Astrocyte (in vitro differentiated cells and primary cell): Measurements from ENCODE around the gene IMPG1. TPM values are rescaled to one million over a fixed set of nuclear protein-coding genes. Genes with fewer than 3 reads are reported as not detected.

Experiments
- DNase-seq: peaks from one replicate; pipeline ENCODE4 v3.0.0-alpha.2; 2010; ENCODE audit warnings: low read depth
- FAIRE-seq: peaks from 2 replicates; lab custom pipeline; 2011; peaks lifted over from hg19 to GRCh38; lab: Jason Lieb, UNC
- H2AFZ ChIP-seq: 2 replicates; pipeline ENCODE4 v1.6.0; 2012; ENCODE audit warnings: low read depth, low read length, inconsistent platforms
- H3K27ac ChIP-seq: 2 replicates; pipeline ENCODE4 v1.5.1; 2011; ENCODE audit warnings: low read depth, low read length, inconsistent platforms
- H3K27me3 ChIP-seq: 2 replicates; pipeline ENCODE4 v1.6.0; 2011; ENCODE audit warnings: low read length, inconsistent platforms; ENCODE audit not compliant: insufficient read depth
- H3K36me3 ChIP-seq: 2 replicates; pipeline ENCODE4 v1.5.1; 2011; ENCODE audit warnings: low read length, inconsistent platforms; ENCODE audit not compliant: insufficient read depth
- H3K4me1 ChIP-seq: 2 replicates; pipeline ENCODE4 v1.5.1; 2011; ENCODE audit warnings: low read length, inconsistent platforms; ENCODE audit not compliant: insufficient read depth
- H3K4me2 ChIP-seq: 2 replicates; pipeline ENCODE4 v1.6.0; 2012; ENCODE audit warnings: low read length, inconsistent platforms
- H3K4me3 ChIP-seq: 2 replicates; pipeline ENCODE4 v1.5.1; 2011; ENCODE audit warnings: low read depth, mild to moderate bottlenecking, low read length, inconsistent platforms; ENCODE audit not compliant: insufficient read depth
- H3K79me2 ChIP-seq: 2 replicates; pipeline ENCODE4 v1.6.0; 2012; ENCODE audit warnings: mild to moderate bottlenecking, low read length, inconsistent platforms; ENCODE audit not compliant: insufficient read depth
- H3K9ac ChIP-seq: 2 replicates; pipeline ENCODE4 v1.6.0; 2012; ENCODE audit warnings: mild to moderate bottlenecking, low read length, inconsistent platforms
- H3K9me3 ChIP-seq: 2 replicates; pipeline ENCODE4 v1.5.1; 2012; ENCODE audit warnings: low read depth, mild to moderate bottlenecking, low read length, inconsistent platforms; ENCODE audit not compliant: insufficient read depth
- H4K20me1 ChIP-seq: 2 replicates; pipeline ENCODE4 v1.6.0; 2012; ENCODE audit warnings: low read length, inconsistent platforms; ENCODE audit not compliant: insufficient read depth
- H3K27ac Mint-ChIP-seq: one replicate; pipeline ENCODE4 v1.8.0; 2021; ENCODE audit warnings: mild to moderate bottlenecking, mixed read lengths; ENCODE audit not compliant: unreplicated experiment
- H3K27me3 Mint-ChIP-seq: one replicate; pipeline ENCODE4 v1.8.0; 2021; ENCODE audit warnings: low read depth, mixed read lengths; ENCODE audit not compliant: unreplicated experiment
- H3K36me3 Mint-ChIP-seq: one replicate; pipeline ENCODE4 v1.8.0; 2021; ENCODE audit warnings: low read depth, mixed read lengths; ENCODE audit not compliant: unreplicated experiment
- H3K4me1 Mint-ChIP-seq: one replicate; pipeline ENCODE4 v1.8.0; 2021; ENCODE audit warnings: low read depth, mixed read lengths; ENCODE audit not compliant: unreplicated experiment
- H3K4me3 Mint-ChIP-seq: one replicate; pipeline ENCODE4 v1.8.0; 2021; ENCODE audit warnings: mild to moderate bottlenecking, moderate library complexity, mixed read lengths; ENCODE audit not compliant: unreplicated experiment
- H3K9me3 Mint-ChIP-seq: one replicate; pipeline ENCODE4 v1.8.0; 2021; ENCODE audit warnings: mild to moderate bottlenecking, mixed read lengths; ENCODE audit not compliant: unreplicated experiment
- CTCF ChIP-seq: IDR thresholded peaks from 2 replicates; pipeline ENCODE4 v1.5.1; 2011; ENCODE audit warnings: low read depth, mild to moderate bottlenecking, inconsistent platforms, low read length, moderate library complexity; ENCODE audit not compliant: insufficient read depth
- EZH2 ChIP-seq: IDR thresholded peaks from 2 replicates; pipeline ENCODE4 v1.6.1; 2012; ENCODE audit warnings: mild to moderate bottlenecking, low read length, inconsistent platforms; ENCODE audit not compliant: insufficient read depth
- total RNA-seq: library from RNA; stranded (reverse); gene quantifications from 2 replicates; pipeline ENCODE4 v1.2.1, GENCODE V29; 2021

IMPG1 gene
- total RNA-seq, 1 donor from 2014 or later: not detected

GRCh38 chr6:75943381-75943780 is 129.1 kb downstream of the IMPG1 start:
- Mint-ChIP-seq H3K4me1 (no peaks in the 10 kb centered on the region), H3K9me3 (no peaks in the 10 kb centered on the region), H3K27ac (no peak overlapping the region), H3K36me3 (no peaks in the 10 kb centered on the region), H3K27me3 (peaks cover 13% of the 10 kb centered on the region), H3K4me3 (no peak overlapping the region)
- no peak for FAIRE-seq
- H3K4me3 ChIP-seq: no peak overlapping the region
- no peaks in the 10 kb centered on the region for H3K79me2 ChIP-seq
- H3K9ac ChIP-seq: no peak overlapping the region
- H3K27ac ChIP-seq: no peak overlapping the region
- H3K4me2 ChIP-seq: no peak overlapping the region
- H2AFZ ChIP-seq: no peak overlapping the region
- no peaks in the 10 kb centered on the region for H4K20me1 ChIP-seq
- no peak for DNase-seq
- no peaks in the 10 kb centered on the region for H3K4me1 ChIP-seq
- H3K36me3 ChIP-seq: no peaks in the 10 kb centered on the region
- no peaks in the 10 kb centered on the region for H3K27me3 ChIP-seq
- TF ChIP-seq CTCF: no peak
- no peak for TF ChIP-seq EZH2
- H3K9me3 ChIP-seq: no peaks in the 10 kb centered on the region

GRCh38 chr6:75941509-75941908 is 131.0 kb downstream of the IMPG1 start:
- no peaks in the 10 kb centered on the region for H3K27me3 ChIP-seq
- no peak for FAIRE-seq
- DNase-seq: no peak
- Mint-ChIP-seq H3K4me1 (no peaks in the 10 kb centered on the region), H3K27me3 (peaks cover 13% of the 10 kb centered on the region), H3K9me3 (no peaks in the 10 kb centered on the region), H3K4me3 (no peak overlapping the region), H3K36me3 (no peaks in the 10 kb centered on the region), H3K27ac (no peak overlapping the region)
- no peaks in the 10 kb centered on the region for H3K79me2 ChIP-seq
- no peak overlapping the region for H3K9ac ChIP-seq
- no peaks in the 10 kb centered on the region for H4K20me1 ChIP-seq
- TF ChIP-seq EZH2 (no peak), CTCF (no peak)
- H3K9me3 ChIP-seq: no peaks in the 10 kb centered on the region
- H3K4me3 ChIP-seq: no peak overlapping the region
- no peaks in the 10 kb centered on the region for H3K4me1 ChIP-seq
- H2AFZ ChIP-seq: no peak overlapping the region
- H3K27ac ChIP-seq: no peak overlapping the region
- no peak overlapping the region for H3K4me2 ChIP-seq
- H3K36me3 ChIP-seq: no peaks in the 10 kb centered on the region

- Histone ChIP-seq H3K79me2 (no peaks in the 10 kb centered on the region), H3K36me3 (no peaks in the 10 kb centered on the region), H3K27me3 (no peaks in the 10 kb centered on the region), H3K4me3 (no peak overlapping the region), H3K9ac (no peak overlapping the region), H4K20me1 (no peaks in the 10 kb centered on the region), H2AFZ (no peak overlapping the region), H3K4me1 (peaks cover 1% of the 10 kb centered on the region), H3K27ac (no peak overlapping the region), H3K4me2 (no peak overlapping the region), H3K9me3 (no peaks in the 10 kb centered on the region)
- FAIRE-seq (no peak), DNase-seq (no peak)
- H3K4me1 Mint-ChIP-seq: no peaks in the 10 kb centered on the region
- no peaks in the 10 kb centered on the region for H3K36me3 Mint-ChIP-seq
- H3K27me3 Mint-ChIP-seq: peaks cover 9% of the 10 kb centered on the region
- H3K27ac Mint-ChIP-seq: no peak overlapping the region
- no peak for TF ChIP-seq EZH2
- no peak for TF ChIP-seq CTCF
- no peak overlapping the region for H3K4me3 Mint-ChIP-seq
- H3K9me3 Mint-ChIP-seq: no peaks in the 10 kb centered on the region
Measured at GRCh38 chr6:75940564-75940963, 131.9 kb downstream of the IMPG1 start.
